ENCODE data around the gene HELZ.

GRCh38 chr17:67098006-67098405 lies 147.0 kb downstream of the HELZ start:
- TF ChIP-seq CTCF (IDR thresholded peaks at IDR 0.05; ENCODE audit: low read depth, low read length, missing input control): no peak
- no peak for TF ChIP-seq RAD21 (IDR thresholded peaks at IDR 0.05)
- no peak for TF ChIP-seq REST (IDR thresholded peaks at IDR 0.05)
- TF ChIP-seq JUND (IDR thresholded peaks at IDR 0.05): no peak
- no peak for TF ChIP-seq GABPA (IDR thresholded peaks at IDR 0.05 in 1 of 2, conservative IDR thresholded peaks at IDR 0.05 in 1 of 2)
- no peak for TF ChIP-seq SP1 (IDR thresholded peaks at IDR 0.05)
- no peak for TF ChIP-seq HNF4G (IDR thresholded peaks at IDR 0.05)
- no peak for TF ChIP-seq TAF1 (conservative IDR thresholded peaks at IDR 0.05)
- TF ChIP-seq MAX (IDR thresholded peaks at IDR 0.05): no peak
- no peak for TF ChIP-seq ZBTB33 (IDR thresholded peaks at IDR 0.05)
- TF ChIP-seq FOXA2 (IDR thresholded peaks at IDR 0.05): no peak
